H1 (cell line): ENCODE data around the gene ZBTB20. TPM values are rescaled to one million over a fixed set of nuclear protein-coding genes. Genes with fewer than 3 reads are reported as not detected.

Source experiments
- EP300 ChIP-seq, 2 experiments: IDR thresholded peaks; 1 replicate in 1 of 2; 2 replicates in 1 of 2; pipeline ENCODE4 v1.6.1; 2011 to 2012; ENCODE audit warnings: low read depth in 2 of 2, low read length in 2 of 2, mild to moderate bottlenecking in 2 of 2, borderline replicate concordance in 1 of 2, inconsistent platforms in 1 of 2, moderate library complexity in 1 of 2
- polyA plus RNA-seq, 7 experiments: library from polyadenylated mRNA; depleted of rRNA in 3 of 7; stranded (reverse) in 5 of 7; unstranded in 2 of 7; fragments of >200 nt in 5 of 7; fragments of 200-250 nt in 2 of 7; gene quantifications; 1 replicate in 5 of 7; 2 replicates in 1 of 7; 4 replicates in 1 of 7; pipeline versions ENCODE4 v1.2.1 to v1.2.3, GENCODE V29; 2011 to 2013; ENCODE audit warnings: missing spikeins in 2 of 7, mixed read lengths in 2 of 7
- total RNA-seq: library from RNA; stranded (reverse); fragmentation: NEBNext Ultra II Directional; extraction: Animal tissue kit (Norgen Biotek cat#: 25700); gene quantifications from 2 replicates; pipeline ENCODE4 v1.2.1, GENCODE V29; 2021

The ZBTB20 gene
- total and polyA plus RNA-seq, 2 of the 8 experiments (the other 6 are each of a cell fraction or from before 2014, with no cell fraction given), result 0.35 to 1.3 TPM

- no peak for TF ChIP-seq EP300 (IDR thresholded peaks at IDR 0.05; ENCODE audit: borderline replicate concordance in 1 of 2, low read depth in 2 of 2, low read length in 2 of 2)
Measured at GRCh38 chr3:114718071-114718897, 428.8 kb downstream of the ZBTB20 start (continued).
